NT2/D1 (cell line): ENCODE data around the gene RESP18.

ENCODE experiments used
- SUZ12 ChIP-seq: IDR thresholded peaks from 2 replicates; pipeline ENCODE4 v1.6.1; 2011; ENCODE audit not compliant: insufficient read length, insufficient read depth; ENCODE audit errors: extremely low read depth
- YY1 ChIP-seq: IDR thresholded peaks from 2 replicates; pipeline ENCODE4 v1.6.1; 2011; ENCODE audit not compliant: insufficient read length, insufficient read depth
- ZNF274 ChIP-seq: IDR thresholded peaks from 2 replicates; pipeline ENCODE4 v1.6.1; 2011; ENCODE audit warnings: mild to moderate bottlenecking, low read depth, low read length

- no peak for TF ChIP-seq YY1
- no peak for TF ChIP-seq ZNF274
- TF ChIP-seq SUZ12 = no peak
Observed at GRCh38 chr2:219369447-219369861, 36.9 kb upstream of the RESP18 start.
